Measurements from ENCODE around the gene G3BP2. TPM values are rescaled to one million over a fixed set of nuclear protein-coding genes. Genes with fewer than 3 reads are reported as not detected.
"Not testable (repeated sequence)": the region's sequence is repeated elsewhere in the genome, so short reads cannot be mapped to it uniquely, and the experiment has no call there.

Gene G3BP2
- total RNA-seq, 1 experiment from 2014 or later: 187 TPM

DNA sequence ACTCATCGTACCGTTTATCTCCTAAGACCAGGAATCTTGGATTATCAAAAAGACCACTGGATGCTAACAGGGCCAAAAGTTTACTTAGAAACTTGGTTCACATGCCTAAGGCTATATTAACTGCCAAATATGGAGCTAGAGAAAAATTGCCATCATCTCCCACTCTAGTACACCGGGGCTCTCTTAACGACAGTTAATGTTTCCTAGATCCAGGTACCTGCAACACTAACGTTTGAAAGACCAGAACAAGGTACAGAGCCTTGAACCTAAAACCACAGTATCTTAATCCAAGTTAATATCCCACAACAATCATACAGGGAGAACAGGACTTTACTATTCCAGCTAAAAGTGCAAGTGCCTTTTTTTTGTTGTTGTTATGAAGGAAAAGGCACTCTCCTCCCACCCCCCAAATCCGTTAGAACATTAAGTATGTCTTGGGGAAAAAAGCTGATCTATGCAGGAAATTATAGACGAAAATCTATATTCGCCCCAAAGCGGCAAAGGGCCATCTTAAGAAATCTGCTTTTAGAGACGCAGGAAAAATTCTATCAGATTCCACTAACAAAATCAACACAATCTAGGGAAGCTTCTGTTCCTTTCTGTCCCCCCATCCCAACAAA, 1.3 kb downstream of the G3BP2 start:
- Mint-ChIP-seq H3K9me3 (ENCODE audit: unreplicated experiment) (no peaks in the 10 kb centered on the region), H3K36me3 (ENCODE audit: insufficient read depth, unreplicated experiment) (peaks cover 18% of the 10 kb centered on the region), H3K27me3 (ENCODE audit: insufficient read depth, unreplicated experiment) (no peaks in the 10 kb centered on the region), H3K27ac (ENCODE audit: unreplicated experiment) (peak overlapping the region; percentile 99), H3K4me1 (ENCODE audit: low read depth, unreplicated experiment) (peaks cover 20% of the 10 kb centered on the region), H3K4me3 (ENCODE audit: unreplicated experiment) (peak overlapping the region; percentile 96)
- intact Hi-C loops (cut with micrococcal nuclease; ENCODE audit: unreplicated experiment): loop anchor here (5.0 kb wide), 1 partner anchor 35 kb away; no protein-coding TSS in a partner anchor
- POLR2A ChIA-PET: interaction anchor here (0.5 to 0.7 kb wide), 3 partner anchors 14 to 67 kb away, joined by 3 to 9 read pairs (median 5); partner anchors contain the start of gene USO1
- Histone ChIP-seq H3K36me3 (ENCODE audit: control insufficient read depth, insufficient read depth, low read length) (no peaks in the 10 kb centered on the region), H3K4me3 (ENCODE audit: low read depth, low read length) (peak overlapping the region; percentile 76), H3K27me3 (replicated peaks; ENCODE audit: control insufficient read depth, insufficient read depth, low read length) (no peaks in the 10 kb centered on the region), H3K9me3 (no peaks in the 10 kb centered on the region), H3K4me1 (peaks cover 34% of the 10 kb centered on the region)
- TF ChIP-seq, protein P1, sequence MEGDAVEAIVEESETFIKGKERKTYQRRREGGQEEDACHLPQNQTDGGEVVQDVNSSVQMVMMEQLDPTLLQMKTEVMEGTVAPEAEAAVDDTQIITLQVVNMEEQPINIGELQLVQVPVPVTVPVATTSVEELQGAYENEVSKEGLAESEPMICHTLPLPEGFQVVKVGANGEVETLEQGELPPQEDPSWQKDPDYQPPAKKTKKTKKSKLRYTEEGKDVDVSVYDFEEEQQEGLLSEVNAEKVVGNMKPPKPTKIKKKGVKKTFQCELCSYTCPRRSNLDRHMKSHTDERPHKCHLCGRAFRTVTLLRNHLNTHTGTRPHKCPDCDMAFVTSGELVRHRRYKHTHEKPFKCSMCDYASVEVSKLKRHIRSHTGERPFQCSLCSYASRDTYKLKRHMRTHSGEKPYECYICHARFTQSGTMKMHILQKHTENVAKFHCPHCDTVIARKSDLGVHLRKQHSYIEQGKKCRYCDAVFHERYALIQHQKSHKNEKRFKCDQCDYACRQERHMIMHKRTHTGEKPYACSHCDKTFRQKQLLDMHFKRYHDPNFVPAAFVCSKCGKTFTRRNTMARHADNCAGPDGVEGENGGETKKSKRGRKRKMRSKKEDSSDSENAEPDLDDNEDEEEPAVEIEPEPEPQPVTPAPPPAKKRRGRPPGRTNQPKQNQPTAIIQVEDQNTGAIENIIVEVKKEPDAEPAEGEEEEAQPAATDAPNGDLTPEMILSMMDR (IDR thresholded peaks at IDR 0.05; ENCODE audit: insufficient read depth in 1 of 2, low read depth in 1 of 2, low read length in 1 of 2, severe bottlenecking in 1 of 2, unreplicated experiment in 1 of 2): no peak
- BruUV-seq (replicated peaks): TSS peak; percentile 25
- CTCF ChIA-PET: interaction anchor here (0.7 kb wide), 1 partner anchor 52 kb away, joined by 4 read pairs; the partner anchor contains the start of gene USO1
- no peak for DNase-seq

DNA sequence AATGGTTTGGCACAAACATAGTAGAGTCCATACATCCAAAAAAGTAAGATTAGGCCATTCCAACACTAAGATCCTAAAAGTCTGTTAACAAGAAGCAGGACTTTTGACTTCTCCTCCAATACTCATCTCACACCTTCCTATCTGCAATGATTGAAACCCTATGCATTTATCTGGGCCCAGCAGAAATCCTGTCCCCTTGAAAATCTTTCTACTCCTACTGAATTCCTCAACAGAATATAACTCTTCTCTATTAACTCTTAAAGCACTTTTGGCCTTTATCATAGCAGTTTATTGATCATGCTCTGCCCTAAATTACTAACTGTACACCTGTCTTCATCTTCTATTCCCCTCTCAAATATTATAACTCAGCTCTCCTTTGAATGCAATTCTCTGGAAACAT, 4.6 kb downstream of the G3BP2 start:
- H3K4me1 ChIP-seq: peaks cover 28% of the 10 kb centered on the region
- ChIA-PET CTCF (interaction anchor here (0.6 kb wide), 1 partner anchor 9 kb away, joined by 4 read pairs; no protein-coding TSS in a partner anchor), POLR2A (interaction anchor here (0.9 kb wide), 1 partner anchor 56 kb away, joined by 4 read pairs; the partner anchor contains the start of gene USO1)
- TF ChIP-seq, protein P1 (IDR thresholded peaks at IDR 0.05; ENCODE audit: insufficient read depth in 1 of 2, low read depth in 1 of 2, low read length in 1 of 2, severe bottlenecking in 1 of 2, unreplicated experiment in 1 of 2): no peak
- Mint-ChIP-seq H3K27ac (ENCODE audit: unreplicated experiment) (no peak overlapping the region), H3K27me3 (ENCODE audit: insufficient read depth, unreplicated experiment) (no peaks in the 10 kb centered on the region), H3K4me1 (ENCODE audit: low read depth, unreplicated experiment) (peaks cover 9% of the 10 kb centered on the region), H3K36me3 (ENCODE audit: insufficient read depth, unreplicated experiment) (peaks cover 13% of the 10 kb centered on the region), H3K9me3 (ENCODE audit: unreplicated experiment) (no peaks in the 10 kb centered on the region), H3K4me3 (ENCODE audit: unreplicated experiment) (no peak overlapping the region)
- intact Hi-C loops (cut with micrococcal nuclease; ENCODE audit: unreplicated experiment): no loop called here
- no TSS peak for BruUV-seq (replicated peaks)
- no peaks in the 10 kb centered on the region for H3K9me3 ChIP-seq
- H3K4me3 ChIP-seq (ENCODE audit: low read depth, low read length): no peak overlapping the region
- no peaks in the 10 kb centered on the region for H3K27me3 ChIP-seq (replicated peaks; ENCODE audit: control insufficient read depth, insufficient read depth, low read length)
- DNase-seq: no peak
- H3K36me3 ChIP-seq (ENCODE audit: control insufficient read depth, insufficient read depth, low read length): no peaks in the 10 kb centered on the region

DNA sequence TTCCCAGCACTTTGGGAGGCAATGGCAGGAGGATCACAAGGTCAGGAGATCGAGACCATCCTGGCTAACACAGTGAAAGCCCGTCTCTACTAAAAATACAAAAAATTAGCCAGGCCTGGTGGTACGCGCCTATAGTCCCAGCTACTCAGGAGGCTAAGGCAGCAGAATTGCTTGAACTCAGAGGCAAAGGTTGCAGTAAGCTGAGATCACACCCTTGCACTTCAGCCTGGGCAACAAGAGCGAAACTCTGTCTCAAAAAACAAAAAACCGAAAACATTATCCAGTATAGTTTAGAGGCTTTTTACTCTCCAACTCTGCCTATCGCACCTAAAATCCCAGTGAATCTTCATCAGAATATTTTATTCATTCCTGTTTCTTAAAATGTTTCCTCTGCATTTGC, 5.6 kb downstream of the G3BP2 start:
- DNase-seq; H3K4me3 ChIP-seq (ENCODE audit: low read depth, low read length); H3K4me1 Mint-ChIP-seq (ENCODE audit: low read depth, unreplicated experiment); H3K9me3 ChIP-seq; intact Hi-C loops (cut with micrococcal nuclease; ENCODE audit: unreplicated experiment); H3K9me3 Mint-ChIP-seq (ENCODE audit: unreplicated experiment); H3K27me3 Mint-ChIP-seq (ENCODE audit: insufficient read depth, unreplicated experiment); H3K36me3 ChIP-seq (ENCODE audit: control insufficient read depth, insufficient read depth, low read length); H3K27me3 ChIP-seq (replicated peaks; ENCODE audit: control insufficient read depth, insufficient read depth, low read length); H3K36me3 Mint-ChIP-seq (ENCODE audit: insufficient read depth, unreplicated experiment); H3K27ac Mint-ChIP-seq (ENCODE audit: unreplicated experiment); H3K4me3 Mint-ChIP-seq (ENCODE audit: unreplicated experiment); BruUV-seq (replicated peaks): not testable (repeated sequence)
- CTCF ChIA-PET: interaction anchor here (1.1 kb wide), 1 partner anchor 56 kb away, joined by 3 read pairs; the partner anchor contains the start of gene USO1
- peaks cover 28% of the 10 kb centered on the region for H3K4me1 ChIP-seq
- POLR2A ChIA-PET: interaction anchor here (0.7 kb wide), 1 partner anchor 23 kb away, joined by 3 read pairs; no protein-coding TSS in a partner anchor

All from Caco-2 (cell line).